ENCODE results near the gene CCDC57. TPM values are rescaled to one million over a fixed set of nuclear protein-coding genes. Genes with fewer than 3 reads are reported as not detected.

Gene CCDC57
- total RNA-seq, 2 donors from 2014 or later, result 19.4 to 58.1 TPM

DNA sequence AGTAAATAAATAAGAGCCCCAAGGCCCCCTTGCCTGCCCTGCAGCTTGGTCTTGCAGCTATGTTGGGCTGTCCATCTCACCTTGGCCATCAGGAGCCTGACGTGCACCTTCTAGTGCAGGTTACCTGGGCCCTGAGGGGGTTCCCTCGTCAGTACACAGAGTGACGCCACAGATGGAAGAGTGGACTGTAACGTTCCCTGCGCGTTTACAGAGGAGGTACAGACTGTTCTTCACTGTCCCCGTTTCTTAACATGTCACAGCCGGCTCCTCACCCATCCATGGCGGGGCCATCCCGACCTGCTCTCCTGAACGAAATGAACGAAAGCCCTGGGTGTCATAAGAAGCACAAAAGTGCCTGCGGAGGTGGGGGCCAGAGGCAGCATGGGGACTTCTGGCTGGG lies 98.7 kb downstream of the CCDC57 start:
- TF ChIP-seq, protein P1, sequence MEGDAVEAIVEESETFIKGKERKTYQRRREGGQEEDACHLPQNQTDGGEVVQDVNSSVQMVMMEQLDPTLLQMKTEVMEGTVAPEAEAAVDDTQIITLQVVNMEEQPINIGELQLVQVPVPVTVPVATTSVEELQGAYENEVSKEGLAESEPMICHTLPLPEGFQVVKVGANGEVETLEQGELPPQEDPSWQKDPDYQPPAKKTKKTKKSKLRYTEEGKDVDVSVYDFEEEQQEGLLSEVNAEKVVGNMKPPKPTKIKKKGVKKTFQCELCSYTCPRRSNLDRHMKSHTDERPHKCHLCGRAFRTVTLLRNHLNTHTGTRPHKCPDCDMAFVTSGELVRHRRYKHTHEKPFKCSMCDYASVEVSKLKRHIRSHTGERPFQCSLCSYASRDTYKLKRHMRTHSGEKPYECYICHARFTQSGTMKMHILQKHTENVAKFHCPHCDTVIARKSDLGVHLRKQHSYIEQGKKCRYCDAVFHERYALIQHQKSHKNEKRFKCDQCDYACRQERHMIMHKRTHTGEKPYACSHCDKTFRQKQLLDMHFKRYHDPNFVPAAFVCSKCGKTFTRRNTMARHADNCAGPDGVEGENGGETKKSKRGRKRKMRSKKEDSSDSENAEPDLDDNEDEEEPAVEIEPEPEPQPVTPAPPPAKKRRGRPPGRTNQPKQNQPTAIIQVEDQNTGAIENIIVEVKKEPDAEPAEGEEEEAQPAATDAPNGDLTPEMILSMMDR (IDR thresholded peaks at IDR 0.05), result no peak
- DNase-seq (ENCODE audit: low spot score), result no peak
- H3K36me3 ChIP-seq, result no peaks in the 10 kb centered on the region
- ATAC-seq (ENCODE audit: insufficient number of reproducible peaks, low FRiP score, low read depth), result no peak
- no peak overlapping the region for H3K27ac ChIP-seq
- no peaks in the 10 kb centered on the region for H3K4me1 ChIP-seq (ENCODE audit: control insufficient read depth in 1 of 2, low read depth in 2 of 2)
- H3K4me3 ChIP-seq, result no peak overlapping the region
- no peaks in the 10 kb centered on the region for H3K27me3 ChIP-seq (replicated peaks; ENCODE audit: insufficient read depth)
- no peaks in the 10 kb centered on the region for H3K9me3 ChIP-seq

- H3K27me3 ChIP-seq (replicated peaks; ENCODE audit: insufficient read depth), result no peaks in the 10 kb centered on the region
- no peak for DNase-seq (ENCODE audit: low spot score)
- no peaks in the 10 kb centered on the region for H3K9me3 ChIP-seq
- H3K4me1 ChIP-seq (ENCODE audit: control insufficient read depth in 1 of 2, low read depth in 2 of 2), result peaks cover 0 to 4% of the 10 kb centered on the region in 2 donors
- TF ChIP-seq, protein P1 (IDR thresholded peaks at IDR 0.05), result no peak
- no peak overlapping the region for H3K4me3 ChIP-seq
- ATAC-seq (ENCODE audit: insufficient number of reproducible peaks, low FRiP score, low read depth), result no peak
- no peak overlapping the region for H3K27ac ChIP-seq
- H3K36me3 ChIP-seq, result no peaks in the 10 kb centered on the region
Observed at GRCh38 chr17:82113422-82113821, 99.2 kb downstream of the CCDC57 start.

GRCh38 chr17:82112914-82113311 lies 99.7 kb downstream of the CCDC57 start:
- DNase-seq (ENCODE audit: low spot score), result no peak
- no peaks in the 10 kb centered on the region for H3K27me3 ChIP-seq (replicated peaks; ENCODE audit: insufficient read depth)
- TF ChIP-seq, protein P1 (IDR thresholded peaks at IDR 0.05), result no peak
- H3K4me1 ChIP-seq (ENCODE audit: control insufficient read depth in 1 of 2, low read depth in 2 of 2), result peaks cover 0 to 9% of the 10 kb centered on the region in 2 donors
- no peaks in the 10 kb centered on the region for H3K36me3 ChIP-seq
- H3K4me3 ChIP-seq, result no peak overlapping the region
- H3K27ac ChIP-seq, result no peak overlapping the region
- no peaks in the 10 kb centered on the region for H3K9me3 ChIP-seq
- ATAC-seq (ENCODE audit: insufficient number of reproducible peaks, low FRiP score, low read depth), result no peak

DNA sequence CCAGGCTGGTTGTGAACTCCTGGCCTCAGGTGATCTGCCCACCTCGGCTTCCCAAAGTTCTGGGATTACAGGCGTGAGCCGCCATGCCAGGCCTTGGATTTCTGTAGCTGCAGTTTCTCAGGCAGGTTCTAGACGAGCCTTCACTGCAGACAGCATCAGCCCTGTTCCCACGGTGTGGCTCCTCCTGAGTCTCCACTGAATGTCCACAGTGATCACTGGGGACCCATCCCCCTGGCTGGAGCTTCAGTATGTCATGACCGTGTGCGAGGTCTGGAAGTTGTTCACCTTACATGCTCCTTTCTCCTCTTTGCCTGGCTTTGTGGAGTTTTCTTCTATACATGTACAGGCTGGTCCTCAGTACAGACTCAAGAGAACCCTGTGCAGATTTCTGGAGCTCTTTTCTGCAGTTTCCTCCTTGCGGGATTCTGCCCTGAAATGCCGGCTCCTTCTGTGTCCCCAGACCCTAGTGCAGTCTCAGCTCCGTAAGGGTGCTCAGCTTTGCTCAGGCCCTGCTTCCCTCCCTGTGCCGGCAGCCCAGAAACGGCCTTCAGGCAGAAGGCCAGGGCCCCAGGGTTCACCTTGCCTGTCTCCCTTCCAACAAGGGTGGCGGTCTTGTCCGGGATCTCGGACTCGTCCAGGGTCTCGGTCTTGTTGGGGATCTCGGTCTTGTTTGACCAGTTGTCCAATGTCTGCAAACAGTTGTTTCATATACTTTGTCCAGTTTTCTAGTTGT lies 100.3 kb downstream of the CCDC57 start:
- H3K27ac ChIP-seq, result no peak overlapping the region

GRCh38 chr17:82110298-82110697 lies 102.3 kb downstream of the CCDC57 start:
- no peak for ATAC-seq (ENCODE audit: insufficient number of reproducible peaks, low FRiP score, low read depth)

More for the DNA sequence above, 100.3 kb downstream of the CCDC57 start:
- no peaks in the 10 kb centered on the region for H3K9me3 ChIP-seq
- H3K4me3 ChIP-seq, result no peak overlapping the region
- ATAC-seq (ENCODE audit: insufficient number of reproducible peaks, low FRiP score, low read depth) (no peak), DNase-seq (ENCODE audit: low spot score) (no peak)
- TF ChIP-seq, protein P1 (IDR thresholded peaks at IDR 0.05), result no peak
- peaks cover 0 to 14% of the 10 kb centered on the region in 2 donors for H3K4me1 ChIP-seq (ENCODE audit: control insufficient read depth in 1 of 2, low read depth in 2 of 2)
- no peaks in the 10 kb centered on the region for H3K27me3 ChIP-seq (replicated peaks; ENCODE audit: insufficient read depth)
- no peaks in the 10 kb centered on the region for H3K36me3 ChIP-seq

More at GRCh38 chr17:82110298-82110697, 102.3 kb downstream of the CCDC57 start:
- no peaks in the 10 kb centered on the region for H3K36me3 ChIP-seq
- TF ChIP-seq, protein P1 (IDR thresholded peaks at IDR 0.05), result no peak
- no peak overlapping the region for H3K27ac ChIP-seq
- no peaks in the 10 kb centered on the region for H3K27me3 ChIP-seq (replicated peaks; ENCODE audit: insufficient read depth)
- H3K9me3 ChIP-seq, result no peaks in the 10 kb centered on the region
- DNase-seq (ENCODE audit: low spot score), result no peak
- peaks cover 10 to 32% of the 10 kb centered on the region in 2 donors for H3K4me1 ChIP-seq (ENCODE audit: control insufficient read depth in 1 of 2, low read depth in 2 of 2)
- no peak overlapping the region for H3K4me3 ChIP-seq
